OCI-LY7 (cell line): ENCODE results near the gene VWA2. TPM values are rescaled to one million over a fixed set of nuclear protein-coding genes. Genes with fewer than 3 reads are reported as not detected.

Source experiments
- BruUV-seq: library from RNA; stranded (reverse); fragments of 400-500 nt; replicated peaks from 2 replicates; lab custom pipeline; 2021; lab: Mats Ljungman, UMichigan
- CTCF ChIA-PET: fragments of 300-600 bp; sonication (Branson Sonifier 250); formaldehyde crosslinking; loops from one replicate; lab custom pipeline; 2022; ENCODE audit warnings: antibody characterized with exemption; ENCODE audit not compliant: unreplicated experiment; lab: Charles Lee
- POLR2A ChIA-PET: fragments of 300-600 bp; sonication (Branson Sonifier 250); formaldehyde crosslinking; loops from one replicate; lab custom pipeline; 2022; ENCODE audit warnings: antibody characterized with exemption; lab: Charles Lee
- DNase-seq: peaks from one replicate; pipeline ENCODE4 v3.0.0-alpha.2; 2015; ENCODE audit warnings: low spot score
- H2AFZ ChIP-seq: fragments of 200-600 bp; sonication (generic), shearing (Covaris generic); 2 replicates; pipeline ENCODE4 v1.6.1; 2014; ENCODE audit warnings: mild to moderate bottlenecking, antibody characterized with exemption, low read length, moderate library complexity
- H3K27ac ChIP-seq: fragments of 200-600 bp; sonication (generic); 2 replicates; pipeline ENCODE4 v1.5.1; 2014; ENCODE audit warnings: mixed run types, low read depth, mild to moderate bottlenecking, moderate library complexity, low read length, inconsistent platforms; ENCODE audit not compliant: poor library complexity, severe bottlenecking
- H3K36me3 ChIP-seq: fragments of 200-600 bp; sonication (generic); 2 replicates; pipeline ENCODE4 v1.6.1; 2014; ENCODE audit warnings: mild to moderate bottlenecking, antibody characterized with exemption, low read length, moderate library complexity, mixed read lengths; ENCODE audit not compliant: insufficient read depth
- H3K4me1 ChIP-seq: fragments of 200-600 bp; sonication (generic); 2 replicates; pipeline ENCODE4 v1.5.1; 2014; ENCODE audit warnings: mild to moderate bottlenecking, low read length; ENCODE audit not compliant: insufficient read depth, poor library complexity, severe bottlenecking
- H3K4me2 ChIP-seq: fragments of 200-600 bp; sonication (generic); 2 replicates; pipeline ENCODE4 v1.6.1; 2014; ENCODE audit warnings: mild to moderate bottlenecking, low read length
- H3K4me3 ChIP-seq: fragments of 200-600 bp; sonication (generic); 2 replicates; pipeline ENCODE4 v1.5.1; 2014; ENCODE audit warnings: mild to moderate bottlenecking, low read depth, low read length; ENCODE audit not compliant: poor library complexity, severe bottlenecking
- H3K79me2 ChIP-seq: fragments of 200-600 bp; sonication (generic); 2 replicates; pipeline ENCODE4 v1.6.1; 2016; ENCODE audit warnings: low read depth, mild to moderate bottlenecking, low read length, moderate library complexity, mixed read lengths; ENCODE audit not compliant: insufficient read depth
- H3K9me2 ChIP-seq: fragments of 200-600 bp; sonication (generic); 2 replicates; pipeline ENCODE4 v1.6.1; 2016; ENCODE audit warnings: mild to moderate bottlenecking, low read length, mixed read lengths; ENCODE audit not compliant: insufficient read depth
- H3K9me3 ChIP-seq: fragments of 200-600 bp; sonication (generic); 2 replicates; pipeline ENCODE4 v1.6.1; 2014; ENCODE audit warnings: mild to moderate bottlenecking, mixed run types, low read length, mixed read lengths
- H4K20me1 ChIP-seq: fragments of 200-600 bp; sonication (generic); 2 replicates; pipeline ENCODE4 v1.6.1; 2014; ENCODE audit warnings: mild to moderate bottlenecking, antibody characterized with exemption, low read length, moderate library complexity, mixed read lengths; ENCODE audit not compliant: insufficient read depth
- CTCF ChIP-seq: fragments of 200-600 bp; sonication (generic); conservative IDR thresholded peaks from 2 replicates; pipeline ENCODE4 v1.5.1; 2014; ENCODE audit warnings: mild to moderate bottlenecking, antibody characterized with exemption, low read length, moderate library complexity, mixed read lengths
- EZH2phosphoT487 ChIP-seq: fragments of 200-600 bp; sonication (generic); IDR thresholded peaks from 2 replicates; pipeline ENCODE4 v1.6.1; 2018; ENCODE audit warnings: low read depth, borderline replicate concordance, mild to moderate bottlenecking, mixed run types, antibody characterized with exemption, low read length, moderate library complexity, mixed read lengths
- intact Hi-C: fragments of 100-400 bp; cut with micrococcal nuclease; formaldehyde crosslinking; loops from one replicate; pipeline ENCODE4 v1.10.0; 2022; ENCODE audit not compliant: unreplicated experiment
- total RNA-seq, 2 experiments: library from RNA; depleted of rRNA in 1 of 2; stranded (reverse); fragments of >200 nt in 1 of 2; shearing (Covaris generic) in 1 of 2; gene quantifications; 2 replicates each; pipeline ENCODE4 v1.2.3, GENCODE V29; 2014 to 2022

Gene VWA2
- total RNA-seq, 2 experiments from 2014 or later = not detected

DNA sequence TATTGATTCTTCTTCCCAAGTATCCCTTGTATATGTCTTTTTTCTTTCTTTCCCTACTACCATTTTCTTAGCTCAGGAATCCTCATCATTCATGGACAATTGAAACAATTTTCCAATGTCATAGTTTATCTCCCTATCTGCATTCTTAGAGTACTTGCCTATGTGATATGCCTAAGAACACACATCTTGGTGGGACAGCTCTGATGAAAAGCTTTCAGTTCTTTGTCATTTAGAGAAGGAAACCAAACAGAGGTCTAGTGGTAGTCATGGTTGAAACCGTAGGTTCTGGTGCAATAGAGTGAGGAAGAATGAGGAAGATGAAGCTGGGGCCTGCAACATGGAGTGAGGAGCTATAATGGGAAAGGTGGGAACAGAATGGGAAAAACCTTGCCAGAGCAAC is 31.7 kb upstream of the VWA2 start:
- POLR2A ChIA-PET = no interaction called here

DNA sequence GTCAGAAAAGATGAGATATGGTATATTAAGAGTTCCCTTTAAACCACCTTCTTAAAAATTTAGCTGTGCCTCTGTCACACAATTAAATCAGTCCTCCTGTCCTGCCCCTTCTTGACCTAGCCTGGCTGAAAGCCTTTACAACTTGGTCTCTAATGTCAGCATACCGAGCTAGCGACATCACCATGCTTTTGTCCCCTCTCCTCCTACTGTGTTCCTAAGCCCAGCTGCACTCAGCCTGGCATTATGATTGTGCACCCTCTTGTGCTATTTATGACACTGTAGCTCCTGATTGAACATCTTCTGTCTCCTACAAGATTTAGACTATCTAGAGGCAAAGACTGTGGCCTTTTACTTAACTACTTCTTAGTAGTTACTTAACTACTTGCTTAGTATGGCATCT is 30.7 kb upstream of the VWA2 start:
- POLR2A ChIA-PET = interaction anchor here (0.7 to 0.9 kb wide), 2 partner anchors 92 to 1686 kb away, joined by 3 read pairs; no protein-coding TSS in a partner anchor
- intact Hi-C loops = no loop called here
- no peak overlapping the region for H3K4me2 ChIP-seq
- no TSS peak for BruUV-seq
- no peaks in the 10 kb centered on the region for H3K36me3 ChIP-seq
- CTCF ChIA-PET = no interaction called here
- H3K27ac ChIP-seq = no peak overlapping the region
- H3K4me1 ChIP-seq = no peaks in the 10 kb centered on the region
- no peak for DNase-seq
- TF ChIP-seq CTCF (no peak), EZH2phosphoT487 (no peak)
- no peak overlapping the region for H2AFZ ChIP-seq
- H3K79me2 ChIP-seq = no peaks in the 10 kb centered on the region
- no peak overlapping the region for H3K4me3 ChIP-seq
- peaks cover 3% of the 10 kb centered on the region; the same call in 1 of the 2 replicates for H4K20me1 ChIP-seq
- H3K9me3 ChIP-seq = no peaks in the 10 kb centered on the region
- no peaks in the 10 kb centered on the region for H3K9me2 ChIP-seq

More for the DNA sequence above, 31.7 kb upstream of the VWA2 start:
- no peaks in the 10 kb centered on the region for H3K79me2 ChIP-seq
- H3K27ac ChIP-seq = no peak overlapping the region
- no TSS peak for BruUV-seq
- no peak for TF ChIP-seq EZH2phosphoT487
- no peak for TF ChIP-seq CTCF
- no peaks in the 10 kb centered on the region for H3K9me3 ChIP-seq
- H3K4me1 ChIP-seq = no peaks in the 10 kb centered on the region
- CTCF ChIA-PET = no interaction called here
- no peaks in the 10 kb centered on the region for H3K36me3 ChIP-seq
- DNase-seq = no peak
- H3K4me2 ChIP-seq = no peak overlapping the region
- intact Hi-C loops = no loop called here
- no peak overlapping the region for H2AFZ ChIP-seq
- peaks cover 3% of the 10 kb centered on the region; the same call in 1 of the 2 replicates for H4K20me1 ChIP-seq
- no peak overlapping the region for H3K4me3 ChIP-seq
- no peaks in the 10 kb centered on the region for H3K9me2 ChIP-seq

DNA sequence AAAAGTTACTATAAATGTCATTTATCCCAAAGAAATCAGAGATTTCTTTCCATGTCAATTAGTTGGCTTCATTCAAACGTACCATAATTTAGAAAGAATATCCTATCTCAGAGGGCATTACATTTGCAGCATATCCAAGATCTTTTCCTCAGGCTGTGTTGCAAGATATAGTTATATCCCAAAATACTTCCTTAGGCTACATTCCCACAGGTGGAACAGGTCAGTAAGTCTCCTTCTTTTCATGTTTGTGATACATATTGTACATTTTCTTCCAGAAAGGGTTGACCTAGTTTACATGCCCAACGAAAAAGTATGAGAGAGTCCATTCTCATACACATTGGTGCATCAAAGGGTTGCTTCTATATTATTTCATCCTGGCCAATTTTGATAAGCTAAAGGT is 26.9 kb upstream of the VWA2 start:
- Histone ChIP-seq H3K4me1 (no peaks in the 10 kb centered on the region), H3K9me3 (no peaks in the 10 kb centered on the region), H3K9me2 (no peaks in the 10 kb centered on the region), H4K20me1 (peaks cover 3% of the 10 kb centered on the region; the same call in 1 of the 2 replicates), H3K36me3 (no peaks in the 10 kb centered on the region), H3K4me2 (no peak overlapping the region), H3K4me3 (no peak overlapping the region), H3K27ac (no peak overlapping the region), H2AFZ (no peak overlapping the region), H3K79me2 (no peaks in the 10 kb centered on the region)
- DNase-seq = no peak
- BruUV-seq = no TSS peak
- ChIA-PET POLR2A (interaction anchor here (0.7 to 1.7 kb wide), 6 partner anchors 10 to 327 kb away, joined by 3 to 5 read pairs (median 4); no protein-coding TSS in a partner anchor), CTCF (no interaction called here)
- intact Hi-C loops = no loop called here
- no peak for TF ChIP-seq CTCF
- no peak for TF ChIP-seq EZH2phosphoT487
